GM12878 (cell line): Measurements from ENCODE around the gene CCDC57. TPM values are rescaled to one million over a fixed set of nuclear protein-coding genes. Genes with fewer than 3 reads are reported as not detected.
A peak's percentile ranks its signal among the peaks of the same experiment; 100 is the strongest.

Experiments
- ATAC-seq: fragments of 200-7000 bp; cut with Tn5 transposase; 3 replicates; pipeline ENCODE4 v1.9.1; 2020; ENCODE audit warnings: mild to moderate bottlenecking, moderate library complexity
- BruUV-seq: library from RNA; stranded (reverse); fragments of 400-500 nt; replicated peaks from 2 replicates; lab custom pipeline; 2021; lab: Mats Ljungman, UMichigan
- CTCF ChIA-PET: fragments of 300-600 bp; sonication (Branson Sonifier 250); formaldehyde crosslinking; extraction: SDS; loops from one replicate; lab custom pipeline; 2021; ENCODE audit warnings: inconsistent platforms; lab: Yijun Ruan, JAX
- POLR2A ChIA-PET: fragments of 350-600 bp; formaldehyde crosslinking; extraction: SDS; loops from one replicate; lab custom pipeline; 2021; ENCODE audit warnings: inconsistent platforms; lab: Charles Lee
- RAD21 ChIA-PET: fragments of 300-600 bp; sonication (Branson Sonifier 250); formaldehyde crosslinking; loops from one replicate; lab custom pipeline; 2023; ENCODE audit warnings: antibody characterized with exemption; ENCODE audit not compliant: unreplicated experiment; lab: Charles Lee
- SMC1A ChIA-PET: fragments of 300-600 bp; sonication (Branson Sonifier 250); formaldehyde crosslinking; loops from one replicate; lab custom pipeline; 2023; ENCODE audit not compliant: unreplicated experiment, uncharacterized antibody; lab: Charles Lee
- DNase-seq: peaks from one replicate; pipeline ENCODE4 v3.0.0-alpha.2; 2011; ENCODE audit warnings: low read depth, low spot score
- FAIRE-seq: peaks from 3 replicates; lab custom pipeline; 2011; peaks lifted over from hg19 to GRCh38; lab: Jason Lieb, UNC
- H2AFZ ChIP-seq: 2 replicates; pipeline ENCODE4 v1.6.0; 2011; ENCODE audit warnings: low read depth, low read length, control low read depth; ENCODE audit not compliant: control insufficient read depth
- H3K27ac ChIP-seq: 2 replicates; pipeline ENCODE4 v1.5.1; 2011; ENCODE audit warnings: control low read depth; ENCODE audit not compliant: control insufficient read depth, insufficient read depth
- H3K27me3 ChIP-seq, 2 experiments: replicated peaks in 1 of 2; 2 replicates each; pipeline versions ENCODE4 v1.6.0 to v1.6.1; 2011; ENCODE audit warnings: low read length in 1 of 2; ENCODE audit not compliant: control insufficient read depth in 2 of 2, insufficient read depth in 2 of 2
- H3K36me3 ChIP-seq, 2 experiments: 2 replicates each; pipeline ENCODE4 v1.5.1; 2011; ENCODE audit warnings: low read length in 1 of 2; ENCODE audit not compliant: control insufficient read depth in 2 of 2, insufficient read depth in 2 of 2
- H3K4me1 ChIP-seq: 2 replicates; pipeline ENCODE4 v1.6.1; 2011; ENCODE audit warnings: mild to moderate bottlenecking, low read length, moderate library complexity, mixed read lengths; ENCODE audit not compliant: control insufficient read depth, insufficient read depth
- H3K4me2 ChIP-seq: 2 replicates; pipeline ENCODE4 v1.6.0; 2011; ENCODE audit warnings: control low read depth; ENCODE audit not compliant: control insufficient read depth, insufficient read depth
- H3K4me3 ChIP-seq: fragments of 200-600 bp; sonication (generic); 2 replicates; pipeline ENCODE4 v1.5.1; 2016
- H3K79me2 ChIP-seq: 2 replicates; pipeline ENCODE4 v1.6.0; 2011; ENCODE audit warnings: low read length; ENCODE audit not compliant: control insufficient read depth, insufficient read depth
- H3K9ac ChIP-seq: 2 replicates; pipeline ENCODE4 v1.8.0; 2011; ENCODE audit warnings: low read length, control low read depth, mixed read lengths; ENCODE audit not compliant: control insufficient read depth, insufficient read depth
- H3K9me3 ChIP-seq: replicated peaks from 3 replicates; pipeline ENCODE4 v1.5.1; 2011; ENCODE audit warnings: mild to moderate bottlenecking, low read length; ENCODE audit not compliant: control insufficient read depth, insufficient read depth
- H4K20me1 ChIP-seq: 2 replicates; pipeline ENCODE4 v1.6.0; 2011; ENCODE audit not compliant: control insufficient read depth, insufficient read depth
- ATF7 ChIP-seq: fragments of 450-650 bp; IDR thresholded peaks from 2 replicates; pipeline ENCODE4 v1.6.1; 2016; ENCODE audit warnings: low read depth, mild to moderate bottlenecking
- BCLAF1 ChIP-seq: fragments of 450-650 bp; IDR thresholded peaks from 2 replicates; pipeline ENCODE4 v1.6.1; 2017; ENCODE audit warnings: antibody characterized with exemption, mild to moderate bottlenecking, moderate library complexity
- POLR2A ChIP-seq: IDR thresholded peaks from 2 replicates; pipeline ENCODE4 v1.6.1; 2011; ENCODE audit warnings: low read depth, mild to moderate bottlenecking, low read length
- TARDBP ChIP-seq: IDR thresholded peaks from 2 replicates; pipeline ENCODE4 v1.6.1; 2016; ENCODE audit warnings: borderline replicate concordance
- ZNF24 ChIP-seq: fragments of 450-650 bp; IDR thresholded peaks from 2 replicates; pipeline ENCODE4 v1.6.1; 2017; ENCODE audit warnings: antibody characterized with exemption, mild to moderate bottlenecking
- WGBS: methylation state at CpG from one replicate; pipeline ENCODE4 v1.1.6; 2016; ENCODE audit warnings: low lambda C conversion rate; ENCODE audit not compliant: insufficient replicate concordance, insufficient coverage; ENCODE audit errors: missing lambda C conversion rate; 5-methylcytosine and 5-hydroxymethylcytosine counted together
- in situ Hi-C: fragments of 300-500 bp; cut with MboI; formaldehyde crosslinking; loops from 9 replicates; pipeline ENCODE4 v1.14.3; 2018; ENCODE audit warnings: mixed read lengths
- intact Hi-C: fragments of 100-400 bp; cut with micrococcal nuclease; formaldehyde crosslinking; loops from one replicate; pipeline ENCODE4 v1.14.2; 2022; ENCODE audit not compliant: unreplicated experiment
- polyA plus RNA-seq, 11 experiments: library from polyadenylated mRNA; depleted of rRNA in 4 of 11; unstranded in 6 of 11; stranded (reverse) in 5 of 11; fragments of >200 nt; fragmentation: Nextera tagmentation in 4 of 11; fragmentation: Illumina TruSeq in 1 of 11; extraction: Ambion mirVana in 4 of 11; extraction: Trizol in 1 of 11; gene quantifications; 1 replicate in 1 of 11; 2 replicates in 10 of 11; pipeline versions ENCODE4 v1.2.1 to v1.2.3, GENCODE V29; 2011 to 2016; ENCODE audit warnings: inconsistent platforms in 2 of 11, missing spikeins in 2 of 11, low read depth in 1 of 11
- total RNA-seq, 4 experiments: library from RNA; depleted of rRNA in 3 of 4; stranded (reverse); fragments of >200 nt in 3 of 4; fragmentation: Illumina TruSeq in 1 of 4; extraction: Trizol in 1 of 4; gene quantifications; 2 replicates each; pipeline versions ENCODE4 v1.2.1 to v1.2.3, GENCODE V29; 2013 to 2021

The CCDC57 gene
- total and polyA plus RNA-seq, 10 of the 15 experiments (the other 5 are each of a cell fraction or from before 2014, with no cell fraction given): 5.4 to 123 (median 45.8) TPM

GRCh38 chr17:82092995-82093751 lies 119.5 kb downstream of the CCDC57 start:
- ChIA-PET SMC1A (no interaction called here), POLR2A (no interaction called here), CTCF (no interaction called here), RAD21 (no interaction called here)
- Histone ChIP-seq H3K36me3 (peaks cover 15 to 59% of the 10 kb centered on the region in 2 experiments), H3K27me3 (no peaks in the 10 kb centered on the region), H2AFZ (no peak overlapping the region), H3K4me1 (peaks cover 7% of the 10 kb centered on the region), H4K20me1 (no peaks in the 10 kb centered on the region; the same call in 1 of the 2 replicates), H3K4me2 (no peak overlapping the region), H3K9ac (no peak overlapping the region), H3K4me3 (no peak overlapping the region), H3K9me3 (no peaks in the 10 kb centered on the region), H3K79me2 (peaks cover 30% of the 10 kb centered on the region), H3K27ac (no peak overlapping the region)
- TF ChIP-seq BCLAF1: no peak
- TF ChIP-seq ZNF24: no peak
- no peak for TF ChIP-seq ATF7
- peak; percentile 59; the same call in 1 of the 2 replicates for TF ChIP-seq POLR2A
- TF ChIP-seq TARDBP: no peak
- FAIRE-seq: no peak
- intact Hi-C loops: no loop called here
- BruUV-seq: no TSS peak
- no peak for DNase-seq
- in situ Hi-C loops: no loop called here
- WGBS: 98% methylated on average over 34 of the region's 40 CpGs
- no peak for ATAC-seq
